HG02870 (cell line): ENCODE measurements around the gene CMTM7.
A peak's percentile ranks its signal among the peaks of the same experiment; 100 is the strongest.

ENCODE experiments used
- ATAC-seq: cut with Tn5 transposase; IDR thresholded peaks from one replicate; pipeline ENCODE4 v1.9.1; 2021; ENCODE audit warnings: mild to moderate bottlenecking, moderate library complexity; ENCODE audit not compliant: unreplicated experiment

Gene CMTM7

DNA sequence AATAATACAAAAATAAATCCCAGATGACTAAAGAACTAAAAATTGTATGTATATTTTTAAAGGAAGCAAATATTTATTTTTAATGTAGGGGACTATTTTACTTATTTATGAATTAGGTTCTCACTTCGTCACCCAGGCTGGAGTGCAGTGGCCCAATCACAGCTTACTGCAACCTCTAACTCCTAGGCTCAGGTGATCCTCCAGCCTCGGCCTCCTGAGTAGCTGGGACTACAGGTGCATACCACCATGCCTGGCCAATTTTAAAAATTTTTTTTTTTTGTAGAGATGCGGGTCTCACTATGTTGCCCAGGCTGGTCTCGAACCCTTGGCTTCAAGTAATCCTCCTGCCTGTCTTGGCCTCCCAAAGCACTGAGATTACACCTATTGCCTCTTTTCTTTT is 42.6 kb downstream of the CMTM7 start:
- no peak for ATAC-seq

GRCh38 chr3:32435911-32436815 is 44.5 kb downstream of the CMTM7 start:
- ATAC-seq, result no peak

DNA sequence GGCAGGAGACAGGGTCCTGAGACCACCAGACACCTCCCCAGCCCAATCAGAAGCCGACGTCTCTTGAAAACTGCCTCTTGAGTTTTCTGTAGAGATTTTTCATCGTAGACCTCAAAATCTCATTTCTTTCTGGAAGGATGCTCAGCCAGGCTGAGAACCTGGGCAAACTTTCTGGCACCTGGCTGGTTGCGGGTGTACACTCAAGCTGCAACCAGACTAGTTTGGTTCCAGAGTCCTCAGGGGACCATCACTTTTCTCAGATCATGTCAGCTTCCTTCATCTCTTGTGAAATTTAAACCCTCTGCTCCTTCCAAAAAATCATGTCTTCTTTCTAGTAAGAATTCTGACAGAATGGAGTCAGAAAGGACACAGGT is 45.1 kb downstream of the CMTM7 start:
- ATAC-seq, result peak; percentile 31

DNA sequence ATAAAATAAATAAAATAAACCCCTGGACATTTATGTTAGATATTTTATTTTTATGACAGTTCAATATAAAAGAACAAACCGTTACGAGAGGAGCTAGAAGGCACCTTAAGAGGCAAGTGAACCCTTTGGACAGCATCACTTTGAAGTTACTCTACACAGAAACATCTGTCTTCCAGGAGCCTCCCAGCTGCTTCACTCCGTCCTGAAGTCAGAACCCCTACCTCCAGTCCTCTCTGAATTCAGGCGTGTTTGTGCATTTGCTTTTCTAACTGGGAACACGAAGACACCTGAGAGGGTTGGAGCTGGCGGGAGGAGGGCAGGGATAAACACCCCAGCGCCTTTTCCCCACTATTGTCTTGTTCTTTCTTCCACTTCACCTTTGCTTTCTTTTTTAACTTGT is 46.2 kb downstream of the CMTM7 start:
- no peak for ATAC-seq

- ATAC-seq, result peak; percentile 95
These were observed 47.1 kb downstream of the CMTM7 start for GRCh38 chr3:32438596-32439344.

DNA sequence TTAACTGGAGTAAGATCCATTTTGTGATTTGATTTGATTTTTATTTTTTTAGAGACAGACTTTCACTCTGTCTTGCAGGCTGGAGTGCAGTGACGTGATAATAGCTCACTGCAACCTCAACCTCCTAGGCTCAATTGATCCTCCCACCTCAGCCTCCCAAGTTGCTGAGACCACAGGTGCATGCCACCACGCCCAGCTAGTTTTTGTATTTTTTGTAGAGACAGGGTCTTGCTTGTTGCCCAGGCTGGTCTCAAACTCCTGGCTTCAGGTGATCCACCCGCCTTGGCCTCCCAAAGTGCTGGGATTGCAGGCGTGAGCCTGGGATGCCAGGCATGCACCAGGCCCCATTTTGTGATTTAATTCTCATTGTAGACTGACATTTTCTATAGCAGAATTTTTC is 47.8 kb downstream of the CMTM7 start:
- peak; percentile 11 for ATAC-seq

DNA sequence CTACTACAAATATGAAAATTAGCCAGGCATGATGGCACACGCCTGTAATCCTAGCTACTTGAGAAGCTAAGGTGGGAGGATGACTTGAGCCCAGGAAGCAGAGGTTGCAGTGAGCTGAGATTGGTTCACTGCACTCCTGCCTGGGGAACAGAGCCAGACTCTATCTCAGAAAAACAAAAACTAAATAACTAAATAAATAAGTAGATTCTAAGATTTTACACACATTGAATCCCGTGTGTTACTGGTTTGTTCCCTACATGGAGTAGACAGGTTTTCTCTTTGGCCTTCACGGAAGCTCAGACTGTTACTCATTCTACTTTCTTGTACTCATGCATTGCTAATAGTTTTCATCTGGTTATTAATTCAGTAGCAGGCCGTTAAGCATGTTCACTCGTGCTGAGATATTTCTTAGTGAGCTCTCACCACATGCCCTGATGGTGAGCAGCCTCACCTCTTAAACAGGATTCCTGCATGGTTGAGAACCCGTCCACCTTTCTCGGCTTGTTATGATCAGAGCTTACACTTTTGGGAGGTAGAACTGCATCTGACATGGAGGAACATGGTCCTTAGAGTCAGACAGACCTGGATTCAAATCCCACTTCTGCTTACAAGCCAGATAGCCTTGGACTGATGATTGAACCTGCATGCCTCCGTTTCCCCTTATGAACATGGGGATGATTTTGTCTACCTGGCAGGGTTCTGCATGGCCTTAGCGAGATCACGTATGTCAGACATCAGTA is 49.1 kb downstream of the CMTM7 start:
- ATAC-seq, result no peak

DNA sequence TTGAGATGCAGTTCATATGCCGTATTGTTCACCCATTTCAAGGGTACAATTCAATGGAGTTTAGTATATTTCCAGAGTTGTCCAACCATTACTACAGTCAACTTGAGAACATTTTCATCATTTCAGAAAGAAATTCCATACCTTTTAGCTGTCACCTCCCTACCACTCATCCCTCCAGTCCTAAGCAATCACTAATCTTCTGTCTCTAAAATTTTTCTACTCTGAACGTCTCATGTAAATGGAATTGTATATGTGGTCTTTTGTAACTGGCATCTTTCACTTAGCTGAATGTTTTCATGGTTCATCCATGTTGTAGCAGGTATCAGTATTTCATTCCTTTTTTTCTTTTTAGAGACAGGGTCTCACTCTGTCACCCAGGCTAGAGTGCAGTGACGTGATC is 51.1 kb downstream of the CMTM7 start:
- ATAC-seq, result no peak

- no peak for ATAC-seq
These were observed 51.8 kb downstream of the CMTM7 start for GRCh38 chr3:32443478-32443877.

DNA sequence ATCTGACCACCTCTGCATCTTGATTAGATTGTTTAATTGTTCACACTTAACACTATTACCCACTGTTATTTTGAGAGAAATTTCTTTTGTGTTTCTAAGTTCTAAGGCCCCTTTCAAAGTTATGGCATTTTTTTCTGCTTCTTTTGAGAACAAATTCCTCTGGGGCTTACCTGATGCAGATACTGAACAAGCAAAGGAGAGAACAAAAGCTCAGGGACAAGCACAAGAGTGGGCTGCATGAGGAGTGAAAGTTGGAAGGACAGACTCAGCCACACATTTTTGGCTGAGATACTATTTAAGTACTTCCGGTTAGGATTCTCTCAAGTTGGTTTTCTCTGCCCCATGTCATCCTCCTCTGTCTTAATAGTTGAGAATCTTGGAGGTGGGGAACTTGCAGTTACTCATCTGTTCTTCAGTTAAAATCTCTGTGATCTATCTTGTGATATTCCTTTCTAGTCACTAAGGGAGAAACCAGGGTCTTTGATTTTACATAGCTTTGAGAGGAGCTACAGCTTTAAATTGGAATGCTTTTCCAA is 56.3 kb downstream of the CMTM7 start:
- ATAC-seq, result no peak

- no peak for ATAC-seq
These were observed 57.2 kb downstream of the CMTM7 start for GRCh38 chr3:32448686-32449474.

GRCh38 chr3:32449691-32450090 is 58.0 kb downstream of the CMTM7 start:
- no peak for ATAC-seq

DNA sequence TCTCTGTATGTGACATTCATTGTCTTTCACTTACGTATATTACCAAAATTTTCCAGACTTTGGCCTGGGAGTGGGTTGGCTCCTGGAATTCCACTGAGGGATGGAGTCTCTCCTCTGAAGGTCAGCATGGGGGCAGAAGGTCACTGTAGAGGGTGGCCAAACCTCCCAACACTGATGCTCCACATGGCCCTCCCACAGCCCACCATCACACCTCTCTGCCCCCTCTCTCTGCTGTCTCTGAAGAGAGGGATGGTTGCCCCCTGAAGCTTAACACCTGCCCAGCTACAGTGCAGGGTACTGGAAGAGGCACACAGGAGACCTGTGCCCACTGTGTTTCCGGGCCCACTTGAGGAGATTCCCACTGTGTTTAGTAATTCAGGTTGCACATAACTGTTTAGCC is 58.8 kb downstream of the CMTM7 start:
- ATAC-seq, result no peak

GRCh38 chr3:32450992-32451659 is 59.5 kb downstream of the CMTM7 start:
- no peak for ATAC-seq

DNA sequence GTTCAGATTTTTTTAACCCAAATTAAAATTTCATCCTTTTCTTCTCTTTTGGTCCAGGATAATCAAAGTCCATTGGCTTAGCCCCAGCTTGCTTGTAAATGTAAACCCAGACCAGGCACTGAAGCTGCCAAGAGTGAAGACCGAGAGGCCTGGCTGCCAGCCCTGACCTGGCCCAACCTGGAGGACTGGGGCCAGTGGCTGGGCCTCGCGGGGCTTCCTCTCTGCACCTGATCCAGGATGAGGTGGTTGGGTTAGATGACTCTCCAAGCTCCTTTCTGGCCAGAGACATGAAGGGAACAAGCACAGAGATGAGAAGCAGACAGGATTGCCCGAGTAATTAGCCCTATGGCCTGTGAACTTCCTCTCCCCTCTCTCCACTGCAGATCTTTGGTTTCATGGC is 60.4 kb downstream of the CMTM7 start:
- ATAC-seq, result no peak

DNA sequence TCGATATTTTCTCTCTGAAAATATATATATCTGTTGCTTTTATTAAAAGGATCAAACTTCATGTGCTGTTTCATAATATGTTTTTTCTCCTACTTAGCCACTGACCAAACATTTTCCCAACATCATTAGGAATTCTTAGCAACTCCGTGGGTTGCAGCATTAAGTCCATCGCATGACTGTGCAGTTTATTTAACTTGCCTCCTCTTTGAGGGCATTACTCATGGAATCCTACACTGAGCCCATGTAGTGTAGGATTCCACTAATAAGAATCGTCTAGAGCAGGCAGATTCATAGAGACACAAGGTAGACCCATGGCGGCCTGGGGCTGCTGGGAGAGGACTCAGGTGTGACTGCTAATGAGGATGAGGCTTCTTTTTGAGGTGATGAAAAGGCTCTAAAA is 61.7 kb downstream of the CMTM7 start:
- ATAC-seq, result no peak

DNA sequence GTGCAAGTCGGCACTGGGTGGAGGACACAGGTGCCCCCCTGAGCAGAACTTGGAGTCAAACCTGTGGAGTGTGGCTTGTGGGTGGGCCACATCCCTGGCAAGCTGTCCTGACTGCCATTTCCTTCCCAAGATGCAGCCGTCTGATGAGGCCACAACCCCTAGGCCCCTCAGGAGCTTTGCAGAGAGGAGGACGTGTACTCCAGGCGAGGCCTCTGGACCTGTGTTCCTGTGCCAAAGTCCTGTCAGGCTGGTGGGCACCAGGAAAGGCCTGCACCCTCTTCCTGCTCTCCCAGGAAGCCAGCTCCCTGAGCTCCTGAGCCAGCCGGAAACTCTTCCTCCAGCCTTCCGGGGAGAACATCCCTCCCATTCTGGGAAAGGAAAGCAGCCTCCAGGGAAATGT is 62.5 kb downstream of the CMTM7 start:
- no peak for ATAC-seq

GRCh38 chr3:32454731-32455608 is 63.3 kb downstream of the CMTM7 start:
- no peak for ATAC-seq
